Fibroblast of skin of back (primary cell): Measurements from ENCODE around the gene PTPN22.
"Not testable (repeated sequence)": the region's sequence is repeated elsewhere in the genome, so short reads cannot be mapped to it uniquely, and the experiment has no call there.

Source experiments
- DNase-seq: peaks from one replicate; pipeline ENCODE4 v3.0.0-alpha.2; 2013

Gene PTPN22

DNA sequence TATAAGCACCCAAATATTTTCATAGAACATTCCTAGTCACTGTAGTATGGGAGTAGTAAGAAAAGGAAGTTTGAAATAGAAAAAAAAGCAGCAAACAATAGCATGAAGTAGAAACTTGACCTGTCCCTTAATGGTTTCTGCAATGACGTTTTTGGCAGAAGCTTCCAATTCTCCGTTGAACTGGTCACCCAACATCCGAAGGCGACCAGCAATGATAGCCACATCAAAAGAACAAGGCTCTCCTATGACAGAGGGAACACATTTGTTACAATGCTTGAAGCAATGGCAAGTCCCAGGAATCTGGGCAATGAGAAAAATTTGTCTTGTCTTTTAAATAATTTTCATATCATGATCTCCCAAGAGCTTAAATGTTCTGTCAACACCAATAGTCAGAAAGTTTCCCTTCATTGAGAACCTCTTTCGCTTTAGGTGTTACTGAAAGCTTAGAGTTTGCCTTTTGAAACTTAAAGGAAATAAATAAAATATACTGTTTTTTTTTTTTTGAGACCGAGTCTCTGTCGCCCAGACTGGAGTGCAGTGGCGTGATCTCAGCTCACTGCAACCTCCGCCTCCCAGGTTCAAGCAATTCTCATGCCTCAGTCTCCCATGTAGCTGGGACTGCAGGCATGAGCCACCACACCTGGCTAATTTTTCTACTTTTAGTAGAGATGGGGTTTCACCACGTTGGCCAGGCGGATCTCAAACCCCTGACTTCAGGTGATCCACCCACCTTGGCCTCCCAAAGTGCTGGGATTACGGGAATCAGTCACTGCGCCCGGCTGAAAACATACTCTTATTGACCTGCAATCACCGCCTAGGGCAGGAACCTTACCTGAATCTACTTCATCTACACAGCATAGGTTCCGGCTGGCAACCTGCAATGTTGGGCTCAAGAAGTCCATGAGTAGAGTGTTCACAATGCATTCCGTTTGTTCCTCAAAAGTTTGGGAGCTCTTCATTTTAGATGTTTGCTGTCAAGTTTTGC, 15.2 kb upstream of the PTPN22 start:
- no peak for DNase-seq

DNA sequence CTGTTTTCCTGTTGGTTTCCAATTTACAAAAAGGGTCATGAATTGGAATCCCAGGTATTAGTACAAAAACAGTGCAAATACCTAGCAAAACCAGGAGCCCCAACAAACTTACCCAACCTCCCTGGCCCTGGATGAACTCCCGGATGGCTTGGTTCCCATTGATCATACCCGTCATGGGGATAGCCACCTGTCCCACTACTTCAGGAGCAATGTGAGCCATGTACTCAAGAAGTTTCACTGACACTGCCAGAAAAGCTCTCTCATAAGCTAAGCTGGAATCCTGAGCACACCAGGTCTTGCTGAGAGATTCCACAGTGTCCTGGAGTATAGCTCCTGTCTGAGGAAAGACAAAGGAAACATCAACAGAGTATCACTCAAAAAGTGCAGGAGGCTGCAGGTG, 10.1 kb upstream of the PTPN22 start:
- DNase-seq = no peak

GRCh38 chr1:113879739-113880038, 8.2 kb upstream of the PTPN22 start:
- DNase-seq = no peak

GRCh38 chr1:113876176-113876575, 4.7 kb upstream of the PTPN22 start:
- no peak for DNase-seq

GRCh38 chr1:113875714-113876113, 4.2 kb upstream of the PTPN22 start:
- no peak for DNase-seq

DNA sequence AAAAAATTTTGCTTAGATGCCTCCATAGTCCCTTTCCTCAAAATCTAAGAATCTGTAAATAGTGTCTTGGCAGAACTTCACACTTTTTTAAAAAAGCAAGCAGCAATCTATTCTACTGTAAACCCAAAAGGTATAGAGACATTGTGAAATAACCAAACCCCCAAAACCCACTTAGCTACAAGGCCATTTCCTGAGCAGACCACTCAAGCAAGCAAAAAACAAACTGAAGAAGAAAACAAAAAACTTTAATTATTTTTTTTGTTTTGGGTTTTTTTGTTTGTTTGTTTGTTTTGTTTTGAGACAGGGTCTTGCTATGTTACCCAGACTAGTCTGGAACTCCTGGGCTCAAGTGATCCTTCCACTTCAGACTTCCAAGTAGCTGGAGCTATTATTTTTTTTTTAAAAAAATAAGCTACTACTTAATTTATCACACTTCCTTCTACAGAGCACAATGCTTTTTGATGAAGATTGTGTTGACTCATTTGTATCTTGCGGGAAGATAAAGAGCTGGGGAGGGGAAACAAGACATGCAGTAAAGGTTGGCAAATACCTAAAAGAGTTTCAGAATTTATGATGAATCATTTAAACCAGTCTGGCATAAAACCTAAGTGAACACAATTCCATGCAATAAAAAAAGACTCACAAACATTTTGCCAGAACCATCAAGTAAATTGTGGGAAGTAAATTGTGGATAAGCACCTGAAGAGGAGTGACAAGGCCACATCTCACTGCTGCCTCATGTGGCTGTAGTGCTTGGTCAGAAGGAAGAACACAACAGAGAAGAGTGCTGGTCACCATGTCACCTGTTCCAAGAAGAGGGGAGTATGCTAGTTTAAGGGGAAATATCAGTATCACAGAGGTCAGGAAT, 2.7 kb upstream of the PTPN22 start:
- DNase-seq = no peak

- DNase-seq = no peak
These were observed 865 bp upstream of the PTPN22 start for GRCh38 chr1:113872219-113872935.

DNA sequence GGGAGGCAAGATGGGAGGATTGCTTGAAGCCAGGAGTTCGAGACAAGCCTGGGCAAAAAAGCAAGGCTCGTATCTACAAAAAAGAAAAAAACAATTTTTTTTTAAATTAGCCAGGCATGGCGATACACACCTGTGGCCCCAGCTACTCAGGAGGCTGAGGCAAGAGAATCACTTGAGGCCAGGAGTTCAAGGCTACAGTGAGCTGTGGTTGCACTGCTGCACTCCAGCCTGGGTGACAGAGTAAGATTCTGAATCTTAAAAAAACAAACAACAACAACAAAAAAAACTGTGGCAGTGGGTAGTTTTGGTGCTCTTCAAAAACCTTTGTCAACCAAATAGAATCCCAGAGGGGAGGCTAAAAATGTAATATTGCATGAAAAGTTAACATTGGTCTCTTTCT, 734 bp downstream of the PTPN22 start:
- DNase-seq = no peak

- peak; percentile 56 for DNase-seq
These were observed 3.0 kb downstream of the PTPN22 start for GRCh38 chr1:113868387-113869083.

DNA sequence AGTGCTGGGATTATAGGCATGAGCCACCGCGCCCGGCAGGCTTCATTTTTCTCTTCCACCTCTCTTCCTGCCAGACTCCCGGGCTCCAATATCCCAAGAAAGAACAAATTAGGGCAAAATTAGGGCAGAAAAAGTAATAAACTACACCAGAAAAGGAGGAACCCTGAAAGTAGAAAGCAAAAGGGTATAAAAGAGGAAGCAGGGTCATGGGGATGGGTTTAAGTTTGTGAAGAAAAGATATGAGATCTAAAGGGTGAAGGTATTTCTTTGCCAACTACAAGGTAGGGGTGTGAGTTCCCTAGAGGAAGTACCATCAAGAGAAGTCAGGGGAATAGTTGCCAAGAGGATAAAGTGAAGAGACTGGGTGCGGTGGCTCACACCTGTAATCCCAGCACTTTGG, 9.9 kb downstream of the PTPN22 start:
- DNase-seq = no peak

DNA sequence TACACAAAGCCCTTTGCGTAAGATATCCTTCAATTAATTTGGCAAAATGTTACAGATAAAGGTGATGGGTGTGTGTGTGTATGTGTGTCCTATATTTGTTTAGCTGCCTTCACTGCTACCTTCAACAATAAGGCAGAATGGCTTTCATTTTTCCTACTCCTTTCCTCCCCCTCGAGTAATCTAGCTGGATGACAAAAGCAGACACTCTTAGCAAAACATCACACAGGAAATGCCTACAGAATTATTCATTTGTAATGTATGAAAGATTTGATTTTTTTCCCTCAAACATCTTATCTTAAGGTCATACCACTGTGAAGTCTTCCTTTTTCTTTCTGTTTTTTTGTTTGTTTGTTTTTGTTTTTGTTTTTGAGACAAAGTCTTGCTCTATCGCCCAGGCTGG, 10.6 kb downstream of the PTPN22 start:
- peak; percentile 89 for DNase-seq

- no peak for DNase-seq
These were observed 11.9 kb downstream of the PTPN22 start for GRCh38 chr1:113859478-113860175.

DNA sequence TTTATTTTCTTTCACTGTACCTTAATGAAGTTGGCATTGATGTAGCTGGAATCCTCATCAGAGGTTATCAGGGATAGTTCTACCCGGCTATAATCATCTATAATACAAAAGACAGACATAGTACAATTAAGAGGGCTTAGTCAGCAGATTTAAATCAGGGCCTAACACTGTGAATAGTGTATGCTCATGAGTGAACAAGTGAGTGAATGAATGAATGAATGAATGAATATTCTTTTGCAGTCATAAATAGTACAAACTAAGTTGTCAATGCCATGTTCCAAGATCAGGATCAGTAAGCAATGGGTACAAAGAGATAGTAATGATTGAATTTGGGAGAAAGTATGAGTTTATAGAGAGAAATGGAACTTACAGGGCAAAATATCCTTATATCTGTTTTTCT, 12.5 kb downstream of the PTPN22 start:
- no peak for DNase-seq

GRCh38 chr1:113858418-113858817, 13.1 kb downstream of the PTPN22 start:
- DNase-seq = no peak

- no peak for DNase-seq
These were observed 13.7 kb downstream of the PTPN22 start for GRCh38 chr1:113857776-113858175.

DNA sequence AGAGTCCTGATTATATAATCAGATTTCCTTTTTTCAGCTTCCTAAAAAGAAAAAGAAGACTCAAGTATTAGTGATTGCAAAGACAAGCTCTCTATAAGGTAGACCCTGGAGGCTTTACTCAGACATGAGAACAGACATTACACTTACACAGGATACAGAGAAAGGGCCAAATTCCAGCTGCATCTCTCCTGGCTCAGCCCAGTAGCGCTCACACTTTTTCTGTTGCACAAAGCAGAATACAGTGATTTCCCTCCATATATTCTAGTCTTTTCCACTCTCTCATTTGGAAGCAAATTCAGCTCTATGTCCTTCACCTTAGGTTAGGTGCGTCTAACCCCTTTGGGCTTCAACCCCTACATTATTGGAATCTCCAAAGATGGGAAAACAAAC, 15.1 kb downstream of the PTPN22 start:
- no peak for DNase-seq

- no peak for DNase-seq
These were observed 15.7 kb downstream of the PTPN22 start for GRCh38 chr1:113855630-113856400.

GRCh38 chr1:113854234-113854633, 17.3 kb downstream of the PTPN22 start:
- no peak for DNase-seq

DNA sequence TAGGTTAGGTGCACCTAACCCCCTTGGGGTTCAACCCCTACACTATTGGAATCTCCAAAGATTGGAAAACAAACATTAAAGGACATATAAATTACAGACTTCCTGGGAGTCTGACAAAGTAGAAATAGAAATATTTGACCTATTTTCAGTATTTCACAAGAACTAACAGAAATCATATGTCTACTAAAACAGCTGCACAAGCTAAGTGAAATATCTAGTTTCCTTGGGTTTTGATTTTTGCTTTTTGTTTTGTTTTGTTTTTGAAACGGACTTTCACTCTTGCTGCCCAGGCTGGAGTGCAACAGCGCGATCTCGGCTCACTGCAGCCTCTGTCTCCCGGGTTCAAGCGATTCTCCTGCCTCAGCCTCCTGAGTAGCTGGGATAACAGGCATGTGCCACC, 18.8 kb downstream of the PTPN22 start:
- DNase-seq = not testable (repeated sequence)

- no peak for DNase-seq
These were observed 21.2 kb downstream of the PTPN22 start for GRCh38 chr1:113850127-113850796.
